ENCODE data around the gene MZB1.
"Not testable (repeated sequence)": the region's sequence is repeated elsewhere in the genome, so short reads cannot be mapped to it uniquely, and the experiment has no call there.

GRCh38 chr5:139409116-139409515 lies 19.4 kb upstream of the MZB1 start:
- TF ChIP-seq, protein P1, sequence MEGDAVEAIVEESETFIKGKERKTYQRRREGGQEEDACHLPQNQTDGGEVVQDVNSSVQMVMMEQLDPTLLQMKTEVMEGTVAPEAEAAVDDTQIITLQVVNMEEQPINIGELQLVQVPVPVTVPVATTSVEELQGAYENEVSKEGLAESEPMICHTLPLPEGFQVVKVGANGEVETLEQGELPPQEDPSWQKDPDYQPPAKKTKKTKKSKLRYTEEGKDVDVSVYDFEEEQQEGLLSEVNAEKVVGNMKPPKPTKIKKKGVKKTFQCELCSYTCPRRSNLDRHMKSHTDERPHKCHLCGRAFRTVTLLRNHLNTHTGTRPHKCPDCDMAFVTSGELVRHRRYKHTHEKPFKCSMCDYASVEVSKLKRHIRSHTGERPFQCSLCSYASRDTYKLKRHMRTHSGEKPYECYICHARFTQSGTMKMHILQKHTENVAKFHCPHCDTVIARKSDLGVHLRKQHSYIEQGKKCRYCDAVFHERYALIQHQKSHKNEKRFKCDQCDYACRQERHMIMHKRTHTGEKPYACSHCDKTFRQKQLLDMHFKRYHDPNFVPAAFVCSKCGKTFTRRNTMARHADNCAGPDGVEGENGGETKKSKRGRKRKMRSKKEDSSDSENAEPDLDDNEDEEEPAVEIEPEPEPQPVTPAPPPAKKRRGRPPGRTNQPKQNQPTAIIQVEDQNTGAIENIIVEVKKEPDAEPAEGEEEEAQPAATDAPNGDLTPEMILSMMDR (IDR thresholded peaks at IDR 0.05) = not testable (repeated sequence)
- TF ChIP-seq POLR2A (IDR thresholded peaks at IDR 0.05) = not testable (repeated sequence)
